GM19240 (cell line): ENCODE results near the gene KRT14.
"Not testable (repeated sequence)": the region's sequence is repeated elsewhere in the genome, so short reads cannot be mapped to it uniquely, and the experiment has no call there.

Source experiments
- DNase-seq: peaks from one replicate; pipeline ENCODE4 v3.0.0; 2011; ENCODE audit warnings: low spot score; ENCODE audit not compliant: insufficient read length

Gene KRT14

GRCh38 chr17:41579484-41580243 is 7.0 kb downstream of the KRT14 start:
- peak; percentile 90 for DNase-seq

- no peak for DNase-seq
Measured at GRCh38 chr17:41578971-41579370, 7.7 kb downstream of the KRT14 start.

- DNase-seq: no peak
Measured at GRCh38 chr17:41578538-41578937, 8.2 kb downstream of the KRT14 start.

- not testable (repeated sequence) for DNase-seq
Measured at GRCh38 chr17:41576740-41577139, 10.0 kb downstream of the KRT14 start.

GRCh38 chr17:41575336-41575735 is 11.4 kb downstream of the KRT14 start:
- DNase-seq: no peak

- no peak for DNase-seq
Measured at GRCh38 chr17:41571561-41572434, 14.9 kb downstream of the KRT14 start, which contains the start of gene KRT9. TSS of gene KRT9 (minus strand) at chr17:41572059. CDS start at chr17:41571992, 67 bp downstream.

GRCh38 chr17:41567317-41567716 is 19.4 kb downstream of the KRT14 start:
- no peak for DNase-seq

- no peak for DNase-seq
Measured at GRCh38 chr17:41565338-41565737, 21.4 kb downstream of the KRT14 start.

GRCh38 chr17:41563607-41564170 is 23.0 kb downstream of the KRT14 start:
- DNase-seq: no peak

GRCh38 chr17:41561554-41561953 is 25.1 kb downstream of the KRT14 start:
- DNase-seq: no peak

GRCh38 chr17:41559548-41559947 is 27.1 kb downstream of the KRT14 start:
- DNase-seq: no peak

- DNase-seq: no peak
Measured at GRCh38 chr17:41556931-41557330, 29.8 kb downstream of the KRT14 start.

GRCh38 chr17:41556306-41556705 is 30.4 kb downstream of the KRT14 start:
- DNase-seq: no peak

- DNase-seq: no peak
Measured at GRCh38 chr17:41555105-41555887, 31.4 kb downstream of the KRT14 start.

- DNase-seq: no peak
Measured at GRCh38 chr17:41553987-41554680, 32.6 kb downstream of the KRT14 start.

- DNase-seq: no peak
Measured at GRCh38 chr17:41553176-41553575, 33.5 kb downstream of the KRT14 start.

GRCh38 chr17:41552455-41552854 is 34.2 kb downstream of the KRT14 start:
- no peak for DNase-seq

- no peak for DNase-seq
Measured at GRCh38 chr17:41551365-41551764, 35.3 kb downstream of the KRT14 start.

GRCh38 chr17:41549596-41550039 is 37.1 kb downstream of the KRT14 start:
- no peak for DNase-seq

GRCh38 chr17:41548844-41549595 is 37.7 kb downstream of the KRT14 start:
- DNase-seq: peak; percentile 71
